ENCODE data around the gene KCNMB1.

DNA sequence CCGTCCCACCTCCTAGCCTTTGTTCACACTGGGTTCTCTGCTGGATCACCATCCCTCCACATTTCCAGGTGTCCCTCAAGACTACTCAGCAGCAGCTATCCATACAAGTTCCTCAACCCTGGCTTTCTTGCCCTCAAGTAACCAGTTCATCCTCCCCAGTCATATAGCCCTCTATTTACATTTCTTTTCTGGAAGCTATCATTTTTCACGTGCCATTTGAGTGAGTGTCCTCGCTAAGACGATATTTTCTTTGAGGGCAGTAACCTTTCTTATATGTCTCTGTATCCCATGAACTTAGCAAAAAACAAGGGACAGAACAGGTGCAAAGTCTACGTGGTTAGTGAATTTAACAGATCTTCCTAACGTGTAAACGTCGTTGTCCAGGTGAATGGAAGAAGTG is 29.6 kb upstream of the KCNMB1 start:
- TF ChIP-seq, protein P1, sequence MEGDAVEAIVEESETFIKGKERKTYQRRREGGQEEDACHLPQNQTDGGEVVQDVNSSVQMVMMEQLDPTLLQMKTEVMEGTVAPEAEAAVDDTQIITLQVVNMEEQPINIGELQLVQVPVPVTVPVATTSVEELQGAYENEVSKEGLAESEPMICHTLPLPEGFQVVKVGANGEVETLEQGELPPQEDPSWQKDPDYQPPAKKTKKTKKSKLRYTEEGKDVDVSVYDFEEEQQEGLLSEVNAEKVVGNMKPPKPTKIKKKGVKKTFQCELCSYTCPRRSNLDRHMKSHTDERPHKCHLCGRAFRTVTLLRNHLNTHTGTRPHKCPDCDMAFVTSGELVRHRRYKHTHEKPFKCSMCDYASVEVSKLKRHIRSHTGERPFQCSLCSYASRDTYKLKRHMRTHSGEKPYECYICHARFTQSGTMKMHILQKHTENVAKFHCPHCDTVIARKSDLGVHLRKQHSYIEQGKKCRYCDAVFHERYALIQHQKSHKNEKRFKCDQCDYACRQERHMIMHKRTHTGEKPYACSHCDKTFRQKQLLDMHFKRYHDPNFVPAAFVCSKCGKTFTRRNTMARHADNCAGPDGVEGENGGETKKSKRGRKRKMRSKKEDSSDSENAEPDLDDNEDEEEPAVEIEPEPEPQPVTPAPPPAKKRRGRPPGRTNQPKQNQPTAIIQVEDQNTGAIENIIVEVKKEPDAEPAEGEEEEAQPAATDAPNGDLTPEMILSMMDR (IDR thresholded peaks at IDR 0.05) = no peak
- no peak for TF ChIP-seq POLR2A (IDR thresholded peaks at IDR 0.05)
